ENCODE results near the gene FAM13A. TPM values are rescaled to one million over a fixed set of nuclear protein-coding genes. Genes with fewer than 3 reads are reported as not detected.
A peak's percentile ranks its signal among the peaks of the same experiment; 100 is the strongest.

Gene FAM13A
- total and polyA plus RNA-seq, 2 donors (not counting 1 experiment from before 2014, with no cell fraction given): 0.51 to 2.1 TPM

DNA sequence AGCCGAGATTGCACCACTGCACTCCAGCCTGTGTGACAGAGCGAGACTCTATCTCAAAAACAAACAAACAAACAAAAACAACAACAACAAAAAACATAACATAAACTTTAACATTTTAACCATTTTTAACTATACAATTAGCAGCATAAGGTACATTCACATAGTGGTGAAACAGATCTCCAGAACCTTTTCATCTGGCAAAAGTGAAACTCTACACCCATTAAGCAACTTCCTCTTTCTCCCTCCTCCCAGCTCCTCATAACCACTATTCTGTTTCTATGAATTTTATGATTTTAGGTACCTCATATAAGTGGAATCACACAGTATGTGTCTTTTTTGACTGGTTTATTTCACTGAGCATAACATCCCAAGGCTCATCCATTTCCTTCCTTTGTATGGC lies 103.6 kb downstream of the FAM13A start:
- peak; percentile 7 for DNase-seq
- Histone ChIP-seq H3K4me2 (replicated peaks; ENCODE audit: low read depth, low read length, poor library complexity, severe bottlenecking) (no peak overlapping the region), H3K79me2 (ENCODE audit: control insufficient read depth, insufficient read depth, low read length) (no peaks in the 10 kb centered on the region), H3K27ac (ENCODE audit: low read length in 2 of 2) (no peak overlapping the region), H2AFZ (ENCODE audit: insufficient read depth, low read depth, low read length, poor library complexity, severe bottlenecking) (no peak overlapping the region), H3K9ac (ENCODE audit: low read length) (no peak overlapping the region), H3K9me3 (ENCODE audit: control extremely low read depth in 1 of 3, control insufficient read depth in 2 of 3, insufficient read depth in 1 of 3, low read length in 2 of 3) (peaks cover 0 to 5% (median 0%) of the 10 kb centered on the region in 3 donors), H3K4me3 (ENCODE audit: control extremely low read depth in 1 of 5, extremely low read depth in 1 of 5, insufficient read depth in 1 of 5, low read depth in 2 of 5, low read length in 4 of 5) (no peak overlapping the region), H3K4me1 (ENCODE audit: control insufficient read depth in 2 of 2, insufficient read depth in 2 of 2, low read length in 2 of 2) (no peaks in the 10 kb centered on the region), H4K20me1 (ENCODE audit: control insufficient read depth, insufficient read depth, low read length, poor library complexity, severe bottlenecking) (no peaks in the 10 kb centered on the region), H3K36me3 (replicated peaks in 1 of 2; ENCODE audit: control extremely low read depth in 1 of 2, control insufficient read depth in 1 of 2, extremely low read depth in 1 of 2, insufficient read depth in 2 of 2, low read length in 1 of 2) (no peaks in the 10 kb centered on the region), H3K27me3 (replicated peaks in 1 of 4; ENCODE audit: control extremely low read depth in 1 of 4, control insufficient read depth in 3 of 4, insufficient read depth in 4 of 4, low read length in 3 of 4) (no peaks in the 10 kb centered on the region)
- ATAC-seq (ENCODE audit: low read depth): no peak
- Mint-ChIP-seq H3K4me3 (no peak overlapping the region), H3K4me1 (peaks cover 2% of the 10 kb centered on the region), H3K9me3 (ENCODE audit: insufficient read depth) (no peaks in the 10 kb centered on the region), H3K27ac (no peak overlapping the region), H3K27me3 (no peaks in the 10 kb centered on the region)
- POLR2A ChIA-PET: no interaction called here
- CTCF ChIA-PET: no interaction called here
- TF ChIP-seq, protein P1, sequence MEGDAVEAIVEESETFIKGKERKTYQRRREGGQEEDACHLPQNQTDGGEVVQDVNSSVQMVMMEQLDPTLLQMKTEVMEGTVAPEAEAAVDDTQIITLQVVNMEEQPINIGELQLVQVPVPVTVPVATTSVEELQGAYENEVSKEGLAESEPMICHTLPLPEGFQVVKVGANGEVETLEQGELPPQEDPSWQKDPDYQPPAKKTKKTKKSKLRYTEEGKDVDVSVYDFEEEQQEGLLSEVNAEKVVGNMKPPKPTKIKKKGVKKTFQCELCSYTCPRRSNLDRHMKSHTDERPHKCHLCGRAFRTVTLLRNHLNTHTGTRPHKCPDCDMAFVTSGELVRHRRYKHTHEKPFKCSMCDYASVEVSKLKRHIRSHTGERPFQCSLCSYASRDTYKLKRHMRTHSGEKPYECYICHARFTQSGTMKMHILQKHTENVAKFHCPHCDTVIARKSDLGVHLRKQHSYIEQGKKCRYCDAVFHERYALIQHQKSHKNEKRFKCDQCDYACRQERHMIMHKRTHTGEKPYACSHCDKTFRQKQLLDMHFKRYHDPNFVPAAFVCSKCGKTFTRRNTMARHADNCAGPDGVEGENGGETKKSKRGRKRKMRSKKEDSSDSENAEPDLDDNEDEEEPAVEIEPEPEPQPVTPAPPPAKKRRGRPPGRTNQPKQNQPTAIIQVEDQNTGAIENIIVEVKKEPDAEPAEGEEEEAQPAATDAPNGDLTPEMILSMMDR (IDR thresholded peaks at IDR 0.05): no peak
- no peak for TF ChIP-seq EZH2 (IDR thresholded peaks at IDR 0.05; ENCODE audit: borderline replicate concordance, insufficient read depth, low read depth, low read length, poor library complexity, severe bottlenecking)
- intact Hi-C loops (cut with micrococcal nuclease): no loop called here
- WGBS (ENCODE audit: insufficient coverage): no CpG with 5 or more reads among the region's 2 CpGs

DNA sequence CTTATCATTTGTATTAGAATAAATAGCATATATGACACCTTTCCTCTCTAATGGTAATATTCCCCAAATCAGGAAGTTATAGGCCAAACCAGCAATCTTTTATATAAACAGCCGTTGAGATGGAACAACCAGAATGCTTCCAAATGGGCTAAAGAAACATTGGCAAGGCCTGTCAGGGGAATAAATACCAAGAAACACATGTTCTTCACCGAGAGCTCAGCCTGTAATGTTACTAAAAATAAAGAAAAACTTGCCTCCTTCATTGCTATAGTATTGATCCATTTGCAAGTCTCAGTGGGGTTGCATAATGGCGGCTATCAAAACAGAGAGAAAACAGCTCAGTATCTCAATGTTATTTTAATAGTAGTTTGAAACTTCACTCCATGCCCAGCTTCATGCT lies 104.9 kb downstream of the FAM13A start:
- Mint-ChIP-seq H3K4me3 (no peak overlapping the region), H3K27ac (no peak overlapping the region), H3K9me3 (ENCODE audit: insufficient read depth) (no peaks in the 10 kb centered on the region), H3K4me1 (peaks cover 2% of the 10 kb centered on the region), H3K27me3 (no peaks in the 10 kb centered on the region)
- TF ChIP-seq EZH2 (IDR thresholded peaks at IDR 0.05; ENCODE audit: borderline replicate concordance, insufficient read depth, low read depth, low read length, poor library complexity, severe bottlenecking): no peak
- TF ChIP-seq, protein P1 (IDR thresholded peaks at IDR 0.05): no peak
- no peak overlapping the region for H3K27ac ChIP-seq (ENCODE audit: low read length in 2 of 2)
- no peaks in the 10 kb centered on the region for H3K4me1 ChIP-seq (ENCODE audit: control insufficient read depth in 2 of 2, insufficient read depth in 2 of 2, low read length in 2 of 2)
- no peaks in the 10 kb centered on the region for H3K79me2 ChIP-seq (ENCODE audit: control insufficient read depth, insufficient read depth, low read length)
- no peaks in the 10 kb centered on the region for H4K20me1 ChIP-seq (ENCODE audit: control insufficient read depth, insufficient read depth, low read length, poor library complexity, severe bottlenecking)
- ATAC-seq (ENCODE audit: low read depth) (no peak), DNase-seq (no peak)
- CTCF ChIA-PET: no interaction called here
- H3K27me3 ChIP-seq (replicated peaks in 1 of 4; ENCODE audit: control extremely low read depth in 1 of 4, control insufficient read depth in 3 of 4, insufficient read depth in 4 of 4, low read length in 3 of 4): no peaks in the 10 kb centered on the region
- 100% methylated on average over 1 of the region's 3 CpGs for WGBS (ENCODE audit: insufficient coverage)
- no peak overlapping the region for H3K4me2 ChIP-seq (replicated peaks; ENCODE audit: low read depth, low read length, poor library complexity, severe bottlenecking)
- no peak overlapping the region for H2AFZ ChIP-seq (ENCODE audit: insufficient read depth, low read depth, low read length, poor library complexity, severe bottlenecking)
- H3K36me3 ChIP-seq (replicated peaks in 1 of 2; ENCODE audit: control extremely low read depth in 1 of 2, control insufficient read depth in 1 of 2, extremely low read depth in 1 of 2, insufficient read depth in 2 of 2, low read length in 1 of 2): no peaks in the 10 kb centered on the region
- POLR2A ChIA-PET: no interaction called here
- no peaks in the 10 kb centered on the region for H3K9me3 ChIP-seq (ENCODE audit: control extremely low read depth in 1 of 3, control insufficient read depth in 2 of 3, insufficient read depth in 1 of 3, low read length in 2 of 3)
- intact Hi-C loops (cut with micrococcal nuclease): no loop called here
- H3K9ac ChIP-seq (ENCODE audit: low read length): no peak overlapping the region
- H3K4me3 ChIP-seq (ENCODE audit: control extremely low read depth in 1 of 5, extremely low read depth in 1 of 5, insufficient read depth in 1 of 5, low read depth in 2 of 5, low read length in 4 of 5): no peak overlapping the region
